Measurements from ENCODE around the gene IBA57.

DNA sequence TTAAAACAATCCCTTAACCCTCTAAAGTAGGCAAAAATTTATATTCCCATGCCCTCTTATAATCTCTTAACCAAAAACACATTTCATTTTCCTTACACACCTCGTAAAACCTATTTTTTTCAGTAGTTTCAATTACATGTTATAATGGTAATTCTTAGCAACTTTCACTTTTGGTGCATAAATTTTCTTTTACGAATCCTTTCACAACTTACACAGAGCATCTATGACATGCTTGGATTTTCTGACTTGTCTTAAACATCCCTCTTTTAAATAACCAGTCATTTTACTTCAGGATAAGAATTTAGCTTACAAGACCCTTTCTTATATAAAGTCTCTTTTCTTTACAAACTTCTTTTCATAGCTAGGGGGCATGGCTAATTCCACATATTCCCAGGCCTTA, 47.6 kb upstream of the IBA57 start:
- TF ChIP-seq, protein P1, sequence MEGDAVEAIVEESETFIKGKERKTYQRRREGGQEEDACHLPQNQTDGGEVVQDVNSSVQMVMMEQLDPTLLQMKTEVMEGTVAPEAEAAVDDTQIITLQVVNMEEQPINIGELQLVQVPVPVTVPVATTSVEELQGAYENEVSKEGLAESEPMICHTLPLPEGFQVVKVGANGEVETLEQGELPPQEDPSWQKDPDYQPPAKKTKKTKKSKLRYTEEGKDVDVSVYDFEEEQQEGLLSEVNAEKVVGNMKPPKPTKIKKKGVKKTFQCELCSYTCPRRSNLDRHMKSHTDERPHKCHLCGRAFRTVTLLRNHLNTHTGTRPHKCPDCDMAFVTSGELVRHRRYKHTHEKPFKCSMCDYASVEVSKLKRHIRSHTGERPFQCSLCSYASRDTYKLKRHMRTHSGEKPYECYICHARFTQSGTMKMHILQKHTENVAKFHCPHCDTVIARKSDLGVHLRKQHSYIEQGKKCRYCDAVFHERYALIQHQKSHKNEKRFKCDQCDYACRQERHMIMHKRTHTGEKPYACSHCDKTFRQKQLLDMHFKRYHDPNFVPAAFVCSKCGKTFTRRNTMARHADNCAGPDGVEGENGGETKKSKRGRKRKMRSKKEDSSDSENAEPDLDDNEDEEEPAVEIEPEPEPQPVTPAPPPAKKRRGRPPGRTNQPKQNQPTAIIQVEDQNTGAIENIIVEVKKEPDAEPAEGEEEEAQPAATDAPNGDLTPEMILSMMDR (optimal IDR thresholded peaks at IDR 0.05 in 1 of 3, IDR thresholded peaks at IDR 0.05 in 1 of 3, conservative IDR thresholded peaks at IDR 0.05 in 1 of 3; ENCODE audit: extremely low read depth in 1 of 3, insufficient read depth in 2 of 3, low read length in 3 of 3), result no peak
- no peak for TF ChIP-seq EZH2 (IDR thresholded peaks at IDR 0.05; ENCODE audit: low read length)

Measured in keratinocyte (primary cell).